HEK293 (cell line): ENCODE results near the gene RASSF10.

ENCODE experiments used
- CTCF ChIP-seq: fragments of 450-650 bp; formaldehyde crosslinking; IDR thresholded peaks from 2 replicates; pipeline ENCODE4 v1.5.1; 2016; ENCODE audit warnings: missing biosample characterization, missing genetic modification characterization
- HOXA7 ChIP-seq: sonication (generic); formaldehyde crosslinking; IDR thresholded peaks from 2 replicates; pipeline ENCODE4 v1.8.1; 2022; ENCODE audit warnings: missing genetic modification reagents, borderline replicate concordance
- KLF16 ChIP-seq: fragments of 450-650 bp; formaldehyde crosslinking; IDR thresholded peaks from 2 replicates; pipeline ENCODE4 v1.5.1; 2017; ENCODE audit warnings: missing biosample characterization, missing genetic modification characterization
- REST ChIP-seq: fragments of 450-650 bp; formaldehyde crosslinking; IDR thresholded peaks from 2 replicates; pipeline ENCODE4 v1.5.1; 2016; ENCODE audit warnings: missing biosample characterization, missing genetic modification characterization
- TCF7L2 ChIP-seq: IDR thresholded peaks from 2 replicates; pipeline ENCODE4 v1.6.1; 2011; ENCODE audit warnings: low read depth, mild to moderate bottlenecking, inconsistent platforms, low read length, moderate library complexity, borderline replicate concordance
- ZNF133 ChIP-seq: fragments of 450-650 bp; formaldehyde crosslinking; IDR thresholded peaks from 2 replicates; pipeline ENCODE4 v1.5.1; 2016; ENCODE audit warnings: missing biosample characterization, missing genetic modification characterization
- ZNF341 ChIP-seq: fragments of 450-650 bp; formaldehyde crosslinking; IDR thresholded peaks from 2 replicates; pipeline ENCODE4; 2016; ENCODE audit warnings: low read depth, missing biosample characterization, missing genetic modification characterization
- ZNF366 ChIP-seq: fragments of 450-650 bp; formaldehyde crosslinking; conservative IDR thresholded peaks from 2 replicates; pipeline ENCODE4 v1.5.1; 2016; ENCODE audit warnings: missing biosample characterization, missing genetic modification characterization
- ZNF449 ChIP-seq: fragments of 450-650 bp; formaldehyde crosslinking; IDR thresholded peaks from 2 replicates; pipeline ENCODE4 v1.5.1; 2017; ENCODE audit warnings: missing biosample characterization, mild to moderate bottlenecking, missing genetic modification characterization, moderate library complexity
- ZNF548 ChIP-seq: fragments of 450-650 bp; formaldehyde crosslinking; IDR thresholded peaks from 2 replicates; pipeline ENCODE4 v1.5.1; 2016; ENCODE audit warnings: missing biosample characterization, missing genetic modification characterization
- ZNF596 ChIP-seq: fragments of 450-650 bp; IDR thresholded peaks from 2 replicates; pipeline ENCODE4 v1.5.0; 2018; ENCODE audit warnings: missing biosample characterization, mild to moderate bottlenecking, missing genetic modification characterization, moderate library complexity
- ZNF670 ChIP-seq: fragments of 450-650 bp; formaldehyde crosslinking; IDR thresholded peaks from 2 replicates; pipeline ENCODE4 v1.5.1; 2016; ENCODE audit warnings: missing biosample characterization, missing genetic modification characterization, low read depth
- ZNF791 ChIP-seq: fragments of 450-650 bp; formaldehyde crosslinking; IDR thresholded peaks from 2 replicates; pipeline ENCODE4 v1.5.1; 2016; ENCODE audit warnings: missing biosample characterization, missing genetic modification characterization
- TF ChIP-seq, protein P1 (sequence below): fragments of 450-650 bp; formaldehyde crosslinking; IDR thresholded peaks from 2 replicates; pipeline ENCODE4 v1.5.1; 2016; ENCODE audit warnings: missing biosample characterization, missing genetic modification characterization, low read depth

DNA sequence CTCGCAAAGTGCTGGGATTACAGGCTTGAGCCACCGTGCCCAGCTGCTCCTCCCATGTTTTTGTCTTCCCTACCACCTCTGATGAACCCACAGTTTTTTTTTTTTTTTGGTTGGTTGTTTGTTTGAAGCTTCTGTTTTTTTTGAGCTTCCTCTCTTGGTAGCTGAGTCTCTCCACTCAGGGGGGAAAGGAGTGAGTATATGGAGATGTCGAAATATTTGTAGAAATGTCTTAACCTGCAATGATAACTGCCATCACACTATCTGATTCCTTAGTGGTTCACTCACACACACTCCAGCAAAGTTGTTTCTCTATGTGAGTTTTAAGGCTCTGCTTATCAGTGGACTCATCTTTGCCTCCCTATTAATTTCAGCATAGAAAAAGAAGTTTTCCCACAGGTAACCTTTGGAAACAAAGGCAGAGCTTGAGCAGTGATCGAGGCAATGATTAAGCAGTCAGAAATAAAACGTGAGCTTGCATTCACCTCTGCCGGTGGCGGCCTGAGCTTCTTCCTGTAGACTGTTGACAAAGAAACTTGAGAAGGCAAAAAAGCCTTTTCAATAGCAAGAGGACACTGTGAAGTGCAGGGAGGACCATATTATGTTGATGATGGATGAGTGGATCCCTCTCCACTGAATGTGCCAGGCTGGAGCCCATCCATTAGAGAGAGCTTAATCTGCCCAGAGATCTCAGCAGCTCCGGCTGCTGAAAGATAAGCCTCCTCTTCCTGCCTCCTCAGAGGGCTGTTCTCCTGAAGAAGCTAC, 29.0 kb upstream of the RASSF10 start:
- TF ChIP-seq ZNF341 (tag by site-specific recombination) (no peak), CTCF (no peak), ZNF366 (tag by site-specific recombination) (no peak), ZNF670 (tag by site-specific recombination) (no peak), ZNF548 (no peak), ZNF791 (no peak), HOXA7 (CRISPR knock-in tag) (no peak), REST (tag by site-specific recombination) (no peak), TCF7L2 (no peak), ZNF133 (tag by site-specific recombination) (no peak), KLF16 (tag by site-specific recombination) (no peak), ZNF596 (tag by site-specific recombination) (no peak), ZNF449 (tag by site-specific recombination) (no peak)
- TF ChIP-seq, protein P1, sequence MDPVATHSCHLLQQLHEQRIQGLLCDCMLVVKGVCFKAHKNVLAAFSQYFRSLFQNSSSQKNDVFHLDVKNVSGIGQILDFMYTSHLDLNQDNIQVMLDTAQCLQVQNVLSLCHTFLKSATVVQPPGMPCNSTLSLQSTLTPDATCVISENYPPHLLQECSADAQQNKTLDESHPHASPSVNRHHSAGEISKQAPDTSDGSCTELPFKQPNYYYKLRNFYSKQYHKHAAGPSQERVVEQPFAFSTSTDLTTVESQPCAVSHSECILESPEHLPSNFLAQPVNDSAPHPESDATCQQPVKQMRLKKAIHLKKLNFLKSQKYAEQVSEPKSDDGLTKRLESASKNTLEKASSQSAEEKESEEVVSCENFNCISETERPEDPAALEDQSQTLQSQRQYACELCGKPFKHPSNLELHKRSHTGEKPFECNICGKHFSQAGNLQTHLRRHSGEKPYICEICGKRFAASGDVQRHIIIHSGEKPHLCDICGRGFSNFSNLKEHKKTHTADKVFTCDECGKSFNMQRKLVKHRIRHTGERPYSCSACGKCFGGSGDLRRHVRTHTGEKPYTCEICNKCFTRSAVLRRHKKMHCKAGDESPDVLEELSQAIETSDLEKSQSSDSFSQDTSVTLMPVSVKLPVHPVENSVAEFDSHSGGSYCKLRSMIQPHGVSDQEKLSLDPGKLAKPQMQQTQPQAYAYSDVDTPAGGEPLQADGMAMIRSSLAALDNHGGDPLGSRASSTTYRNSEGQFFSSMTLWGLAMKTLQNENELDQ (tag by site-specific recombination), result no peak
